HG02973 (cell line): Measurements from ENCODE around the gene ABCC2.
"Not testable (repeated sequence)": the region's sequence is repeated elsewhere in the genome, so short reads cannot be mapped to it uniquely, and the experiment has no call there.

Source experiments
- ATAC-seq: cut with Tn5 transposase; IDR thresholded peaks from one replicate; pipeline ENCODE4 v1.9.1; 2021; ENCODE audit warnings: moderate library complexity; ENCODE audit not compliant: unreplicated experiment

The ABCC2 gene

GRCh38 chr10:99851825-99852224 is 69.4 kb downstream of the ABCC2 start:
- no peak for ATAC-seq

DNA sequence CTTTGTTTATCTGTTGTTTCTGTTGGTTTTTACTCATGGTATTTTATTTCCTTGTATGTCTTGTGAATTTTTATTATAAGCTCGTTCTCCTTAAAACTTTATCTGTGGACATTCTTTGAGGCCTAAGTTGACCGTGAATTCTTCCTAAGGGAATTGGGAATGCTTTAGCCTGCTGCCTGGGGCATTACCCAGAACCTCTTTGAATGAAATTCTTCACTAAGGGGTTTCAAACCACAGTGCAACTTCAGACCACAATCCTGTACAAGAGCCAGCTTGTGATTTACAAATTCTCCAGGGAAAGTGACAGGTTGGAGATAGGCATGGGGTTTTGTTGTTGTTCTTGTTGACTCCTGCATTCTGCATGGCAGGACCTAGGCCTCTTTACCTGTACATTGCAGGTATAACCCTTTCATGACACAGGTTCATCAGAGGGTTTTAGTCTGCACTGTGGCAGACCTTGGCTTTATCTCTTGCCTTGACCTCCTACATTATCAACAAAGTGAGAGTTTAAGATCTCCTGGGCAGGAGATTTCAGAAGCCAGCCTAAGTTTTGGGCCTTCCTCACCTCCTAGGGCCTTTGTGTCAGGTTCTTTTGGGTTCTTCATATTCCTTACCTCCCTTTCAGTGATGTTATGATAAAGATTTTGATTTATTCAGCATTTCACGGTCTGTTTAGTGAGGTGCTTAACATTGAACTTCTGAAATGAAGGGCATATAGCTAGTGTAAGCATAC is 70.2 kb downstream of the ABCC2 start:
- no peak for ATAC-seq

DNA sequence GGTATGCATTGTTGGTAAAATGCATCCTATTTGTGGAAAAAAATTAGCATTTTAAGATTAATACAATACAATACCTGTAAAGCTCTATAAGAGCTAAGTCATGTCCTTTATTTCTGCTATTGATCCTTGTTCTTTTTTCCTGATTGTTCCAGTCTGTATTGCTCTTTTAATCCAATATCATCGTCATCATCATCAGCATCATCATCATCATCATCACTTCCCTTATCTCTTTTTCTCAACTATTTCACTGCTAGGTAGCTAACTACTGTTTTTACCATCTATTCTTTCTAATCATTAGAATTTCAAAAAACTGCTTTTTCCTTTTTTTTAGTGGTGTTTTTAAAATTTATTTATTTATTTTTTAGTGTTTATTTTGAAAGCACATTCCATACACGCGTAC is 71.2 kb downstream of the ABCC2 start:
- no peak for ATAC-seq

GRCh38 chr10:99854860-99855259 is 72.4 kb downstream of the ABCC2 start:
- ATAC-seq, result no peak

GRCh38 chr10:99855479-99856071 is 73.1 kb downstream of the ABCC2 start:
- no peak for ATAC-seq

- ATAC-seq, result no peak
Observed at GRCh38 chr10:99858849-99859248, 76.4 kb downstream of the ABCC2 start.

GRCh38 chr10:99859585-99859984 is 77.1 kb downstream of the ABCC2 start:
- ATAC-seq, result no peak

GRCh38 chr10:99860466-99860865 is 78.0 kb downstream of the ABCC2 start:
- no peak for ATAC-seq

- not testable (repeated sequence) for ATAC-seq
Observed at GRCh38 chr10:99863535-99864240, 81.2 kb downstream of the ABCC2 start.

- ATAC-seq, result not testable (repeated sequence)
Observed at GRCh38 chr10:99867250-99867649, 84.8 kb downstream of the ABCC2 start.

GRCh38 chr10:99869581-99870122 is 87.2 kb downstream of the ABCC2 start:
- no peak for ATAC-seq

GRCh38 chr10:99870123-99870730 is 87.8 kb downstream of the ABCC2 start:
- no peak for ATAC-seq

DNA sequence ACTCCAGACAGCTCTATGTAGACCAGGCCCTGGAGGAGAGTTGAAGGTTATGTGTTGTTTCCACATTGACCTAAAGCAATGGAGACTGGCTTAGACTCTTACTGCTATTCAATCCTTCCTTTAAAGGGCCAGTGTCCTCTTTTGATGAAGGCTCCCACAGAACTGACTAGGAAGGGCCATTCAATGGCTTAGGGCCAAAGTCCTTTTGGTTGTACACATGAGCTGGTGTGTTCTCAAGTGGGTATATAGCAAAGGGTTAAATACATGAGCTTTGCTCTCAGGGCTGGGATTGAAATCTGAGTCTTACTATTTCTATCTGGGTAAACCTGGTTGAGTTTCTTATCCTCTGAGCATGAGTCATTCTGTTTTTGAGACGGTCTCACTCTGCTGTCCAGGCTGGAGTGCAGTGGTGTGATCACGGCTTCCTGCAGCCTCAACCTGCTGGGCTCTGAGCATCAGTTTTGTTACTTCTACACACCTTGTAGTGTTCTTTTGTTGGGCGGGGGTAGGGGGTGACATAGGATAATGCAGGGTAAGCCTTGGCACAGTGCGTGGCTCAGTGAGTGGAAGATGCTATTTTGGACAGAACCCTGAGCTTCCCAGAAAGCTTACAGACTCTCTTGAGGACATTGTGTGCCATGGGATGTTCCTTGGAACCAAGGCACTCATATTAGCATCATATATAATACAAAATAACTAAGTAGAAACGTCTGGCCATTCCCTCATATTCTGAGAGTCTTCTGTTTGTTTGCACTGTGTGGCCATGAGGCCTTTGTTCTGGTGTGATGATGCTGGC is 90.1 kb downstream of the ABCC2 start:
- ATAC-seq, result no peak

- no peak for ATAC-seq
Observed at GRCh38 chr10:99873846-99874245, 91.4 kb downstream of the ABCC2 start.

- ATAC-seq, result no peak
Observed at GRCh38 chr10:99874341-99875085, 92.1 kb downstream of the ABCC2 start.

DNA sequence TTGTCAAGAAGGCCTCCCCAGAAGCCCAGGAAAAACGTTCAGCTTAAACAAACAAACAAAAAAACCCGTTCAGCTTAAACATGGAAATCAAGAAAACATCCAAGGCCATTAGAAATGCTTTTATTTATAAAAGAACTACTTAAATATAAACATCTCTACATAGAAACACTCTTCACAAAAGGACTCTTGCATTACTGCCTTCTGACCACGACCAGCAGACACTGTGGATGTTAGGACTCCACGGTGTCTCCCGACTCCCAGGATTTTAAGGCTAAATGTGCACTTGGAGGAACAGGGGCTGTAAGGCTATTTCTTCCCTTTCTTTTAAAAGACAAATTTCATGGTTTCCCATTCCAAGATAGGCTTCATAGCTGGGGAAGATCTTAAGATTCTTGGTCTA is 93.0 kb downstream of the ABCC2 start:
- no peak for ATAC-seq

- no peak for ATAC-seq
Observed at GRCh38 chr10:99880080-99880835, 97.8 kb downstream of the ABCC2 start.

DNA sequence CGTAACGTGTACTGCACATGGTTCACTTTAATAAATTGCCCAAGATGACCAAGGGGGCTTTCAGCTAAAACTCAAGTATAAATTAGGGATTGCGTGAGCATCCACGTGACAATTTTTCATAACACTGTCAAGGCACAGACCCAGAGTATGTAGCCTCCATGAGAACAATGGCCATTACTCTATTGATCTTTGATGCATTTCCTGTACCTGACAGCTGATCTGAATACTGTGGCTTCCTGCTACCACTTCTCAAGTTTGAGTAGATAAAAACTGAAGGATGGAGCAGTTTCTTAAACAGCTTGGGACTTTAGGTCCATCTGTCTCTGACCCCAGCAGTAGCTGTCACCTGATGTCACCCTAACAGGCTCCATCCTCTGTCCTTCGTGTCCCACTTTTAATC is 98.9 kb downstream of the ABCC2 start:
- ATAC-seq, result no peak

GRCh38 chr10:99883523-99883922 is 101.1 kb downstream of the ABCC2 start:
- ATAC-seq, result no peak
